ENCODE data around the gene DNAJC5.
A peak's percentile ranks its signal among the peaks of the same experiment; 100 is the strongest.
"Not testable (repeated sequence)": the region's sequence is repeated elsewhere in the genome, so short reads cannot be mapped to it uniquely, and the experiment has no call there.

Gene DNAJC5

DNA sequence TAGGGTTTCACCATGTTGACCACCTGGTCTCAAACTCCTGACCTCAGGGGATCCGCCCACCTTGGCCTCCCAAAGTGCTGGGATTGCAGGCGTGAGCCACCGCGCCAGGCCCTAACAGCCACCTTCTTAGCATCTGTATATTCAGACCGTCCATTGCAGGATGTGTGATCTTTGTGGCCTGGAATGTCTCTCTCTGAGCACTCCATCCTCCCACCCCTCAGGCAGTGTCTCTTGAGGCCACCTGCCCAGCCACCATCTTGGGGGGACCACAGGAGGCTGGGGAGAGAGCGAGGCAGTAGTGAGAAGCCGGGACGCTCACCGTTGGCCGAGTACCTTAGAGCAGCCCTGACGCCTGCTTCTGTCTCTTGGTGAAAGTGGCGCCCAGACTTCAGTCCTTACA is 18.8 kb downstream of the DNAJC5 start:
- Histone ChIP-seq H3K36me3 (ENCODE audit: control insufficient read depth in 4 of 4, insufficient read depth in 4 of 4, low read length in 3 of 4) (peaks cover 0 to 22% (median 6%) of the 10 kb centered on the region in 4 experiments), H3K27ac (ENCODE audit: insufficient read depth in 1 of 2, low read depth in 1 of 2, low read length in 2 of 2, poor library complexity in 1 of 2, severe bottlenecking in 2 of 2) (no peak overlapping the region), H3K4me3 (ENCODE audit: control insufficient read depth in 1 of 7, extremely low read depth in 1 of 7, insufficient read depth in 4 of 7, low read depth in 2 of 7, low read length in 6 of 7) (no peak overlapping the region), H3K27me3 (replicated peaks in 2 of 5; ENCODE audit: control insufficient read depth in 4 of 5, insufficient read depth in 5 of 5, low read length in 4 of 5) (no peaks in the 10 kb centered on the region), H3K9me3 (ENCODE audit: control extremely low read depth in 1 of 5, control insufficient read depth in 4 of 5, insufficient read depth in 2 of 5, low read depth in 1 of 5, low read length in 4 of 5) (peaks cover 0 to 9% (median 2%) of the 10 kb centered on the region in 5 experiments), H3K4me1 (ENCODE audit: control extremely low read depth in 1 of 4, control insufficient read depth in 4 of 4, insufficient read depth in 4 of 4, low read length in 3 of 4) (peaks cover 0 to 9% (median 4%) of the 10 kb centered on the region in 4 experiments)
- WGBS (ENCODE audit: insufficient coverage), result over 99% methylated on average over 12 of the region's 12 CpGs
- ChIA-PET CTCF (interaction anchor here (0.7 to 1.7 kb wide), 3 partner anchors 13 to 61 kb away, joined by 3 to 5 read pairs (median 3); no protein-coding TSS in a partner anchor), POLR2A (no interaction called here)
- no peak for DNase-seq

DNA sequence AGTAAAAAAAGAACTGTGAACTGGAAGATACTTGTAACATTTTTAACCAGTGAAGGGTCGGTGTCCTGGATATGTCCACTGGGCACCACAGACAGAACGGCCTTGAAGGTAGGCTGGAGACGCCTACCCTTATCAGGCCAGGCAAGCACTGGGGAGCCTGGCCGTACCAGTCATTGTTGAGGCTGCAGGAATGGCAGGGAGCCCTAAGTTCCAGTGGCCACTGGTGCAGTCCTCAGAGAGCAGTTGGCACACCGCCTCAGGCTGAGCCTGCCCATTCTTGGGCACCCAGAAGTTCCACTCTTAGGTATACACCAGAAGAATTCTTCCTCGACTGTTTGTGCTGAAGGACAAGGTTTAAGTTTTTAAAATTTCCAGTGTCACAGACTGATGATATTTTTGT is 20.5 kb downstream of the DNAJC5 start:
- Histone ChIP-seq H3K27ac (ENCODE audit: insufficient read depth in 1 of 2, low read depth in 1 of 2, low read length in 2 of 2, poor library complexity in 1 of 2, severe bottlenecking in 2 of 2) (no peak overlapping the region), H3K4me1 (ENCODE audit: control extremely low read depth in 1 of 4, control insufficient read depth in 4 of 4, insufficient read depth in 4 of 4, low read length in 3 of 4) (peaks cover 0 to 9% (median 4%) of the 10 kb centered on the region in 4 experiments), H3K36me3 (ENCODE audit: control insufficient read depth in 4 of 4, insufficient read depth in 4 of 4, low read length in 3 of 4) (peaks cover 2 to 28% (median 10%) of the 10 kb centered on the region in 4 experiments), H3K9me3 (ENCODE audit: control extremely low read depth in 1 of 5, control insufficient read depth in 4 of 5, insufficient read depth in 2 of 5, low read depth in 1 of 5, low read length in 4 of 5) (peaks cover 0 to 9% (median 2%) of the 10 kb centered on the region in 5 experiments), H3K4me3 (ENCODE audit: control insufficient read depth in 1 of 7, extremely low read depth in 1 of 7, insufficient read depth in 4 of 7, low read depth in 2 of 7, low read length in 6 of 7) (no peak overlapping the region), H3K27me3 (replicated peaks in 2 of 5; ENCODE audit: control insufficient read depth in 4 of 5, insufficient read depth in 5 of 5, low read length in 4 of 5) (no peaks in the 10 kb centered on the region)
- no peak for DNase-seq
- 93% methylated on average over 5 of the region's 6 CpGs for whole genome bisulfite sequencing (ENCODE audit: insufficient coverage)
- CTCF ChIA-PET, result interaction anchor here (1.1 to 1.2 kb wide), 2 partner anchors 12 to 17 kb away, joined by 3 read pairs; no protein-coding TSS in a partner anchor
- POLR2A ChIA-PET, result interaction anchor here (0.5 kb wide), 1 partner anchor 31 kb away, joined by 4 read pairs; no protein-coding TSS in a partner anchor

DNA sequence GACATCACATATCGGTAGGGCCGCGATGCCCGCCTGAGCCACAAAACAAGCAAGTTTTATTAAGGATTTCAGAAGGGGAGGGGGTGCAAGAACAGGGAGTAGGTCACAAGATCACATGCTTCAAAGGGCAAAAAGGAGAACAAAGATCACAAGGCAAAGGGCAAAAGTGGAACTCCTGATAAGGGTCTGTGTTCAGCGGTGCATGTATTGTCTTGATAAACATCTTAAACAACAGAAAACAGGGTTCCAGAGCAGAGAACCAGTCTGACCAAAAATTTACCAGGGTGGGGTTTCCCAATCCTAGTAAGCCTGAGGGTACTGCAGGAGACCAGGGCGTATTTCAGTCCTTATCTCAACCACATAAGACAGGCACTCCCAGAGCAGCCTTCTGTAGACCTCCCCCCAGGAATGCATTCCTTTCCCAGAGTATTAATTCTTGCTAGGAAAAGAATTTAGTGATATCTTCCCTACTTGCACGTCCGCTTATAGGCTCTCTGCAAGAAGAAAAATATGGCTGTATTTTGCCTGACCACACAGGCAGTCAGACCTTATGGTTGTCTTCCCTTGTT is 21.5 kb downstream of the DNAJC5 start:
- H3K4me1 ChIP-seq (ENCODE audit: control extremely low read depth in 1 of 4, control insufficient read depth in 4 of 4, insufficient read depth in 4 of 4, low read length in 3 of 4); H3K27me3 ChIP-seq (replicated peaks in 2 of 5; ENCODE audit: control insufficient read depth in 4 of 5, insufficient read depth in 5 of 5, low read length in 4 of 5); H3K9me3 ChIP-seq (ENCODE audit: control extremely low read depth in 1 of 5, control insufficient read depth in 4 of 5, insufficient read depth in 2 of 5, low read depth in 1 of 5, low read length in 4 of 5); H3K27ac ChIP-seq (ENCODE audit: insufficient read depth in 1 of 2, low read depth in 1 of 2, low read length in 2 of 2, poor library complexity in 1 of 2, severe bottlenecking in 2 of 2); POLR2A ChIA-PET; H3K4me3 ChIP-seq (ENCODE audit: control insufficient read depth in 1 of 7, extremely low read depth in 1 of 7, insufficient read depth in 4 of 7, low read depth in 2 of 7, low read length in 6 of 7): not testable (repeated sequence)
- peaks cover 2 to 28% (median 11%) of the 10 kb centered on the region in 4 experiments for H3K36me3 ChIP-seq (ENCODE audit: control insufficient read depth in 4 of 4, insufficient read depth in 4 of 4, low read length in 3 of 4)
- 81% methylated on average over 6 of the region's 8 CpGs for WGBS (ENCODE audit: insufficient coverage)
- DNase-seq, result peak in 1 of 3 donors; percentile 13
- CTCF ChIA-PET, result interaction anchor here (0.7 to 1.2 kb wide), 3 partner anchors 9 to 141 kb away, joined by 3 to 4 read pairs (median 3); no protein-coding TSS in a partner anchor

DNA sequence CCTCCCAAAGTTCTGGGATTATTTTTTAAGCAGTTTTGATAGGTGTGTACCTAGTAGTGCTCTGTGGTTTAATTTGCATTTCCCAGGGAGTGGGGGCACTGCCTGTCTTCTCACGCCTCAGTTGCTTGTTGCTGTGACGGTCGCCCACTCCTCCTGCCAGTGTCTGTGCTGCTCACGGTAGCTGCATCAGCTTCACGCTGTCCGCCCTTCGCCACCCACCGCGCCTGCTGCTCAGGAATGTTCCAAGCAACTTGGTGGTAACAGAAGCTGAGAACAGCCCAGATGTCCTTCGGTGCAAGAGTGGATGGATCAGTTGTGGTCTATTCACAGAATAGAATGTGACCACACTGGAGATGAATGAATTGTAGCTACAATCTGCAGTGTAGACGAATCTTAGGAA is 22.9 kb downstream of the DNAJC5 start:
- H3K4me3 ChIP-seq (ENCODE audit: control insufficient read depth in 1 of 7, extremely low read depth in 1 of 7, insufficient read depth in 4 of 7, low read depth in 2 of 7, low read length in 6 of 7), result no peak overlapping the region
- H3K4me1 ChIP-seq (ENCODE audit: control extremely low read depth in 1 of 4, control insufficient read depth in 4 of 4, insufficient read depth in 4 of 4, low read length in 3 of 4), result peaks cover 0 to 3% (median 1%) of the 10 kb centered on the region in 4 experiments
- H3K27ac ChIP-seq (ENCODE audit: insufficient read depth in 1 of 2, low read depth in 1 of 2, low read length in 2 of 2, poor library complexity in 1 of 2, severe bottlenecking in 2 of 2), result no peak overlapping the region
- H3K27me3 ChIP-seq (replicated peaks in 2 of 5; ENCODE audit: control insufficient read depth in 4 of 5, insufficient read depth in 5 of 5, low read length in 4 of 5), result no peaks in the 10 kb centered on the region
- ChIA-PET POLR2A (no interaction called here), CTCF (interaction anchor here (1.1 to 1.7 kb wide), 5 partner anchors 8 to 56 kb away, joined by 3 to 7 read pairs (median 4); no protein-coding TSS in a partner anchor)
- H3K9me3 ChIP-seq (ENCODE audit: control extremely low read depth in 1 of 5, control insufficient read depth in 4 of 5, insufficient read depth in 2 of 5, low read depth in 1 of 5, low read length in 4 of 5), result peaks cover 0 to 9% (median 2%) of the 10 kb centered on the region in 5 experiments
- DNase-seq, result no peak
- WGBS (ENCODE audit: insufficient coverage), result 99% methylated on average over 11 of the region's 11 CpGs
- H3K36me3 ChIP-seq (ENCODE audit: control insufficient read depth in 4 of 4, insufficient read depth in 4 of 4, low read length in 3 of 4), result peaks cover 2 to 28% (median 13%) of the 10 kb centered on the region in 4 experiments

DNA sequence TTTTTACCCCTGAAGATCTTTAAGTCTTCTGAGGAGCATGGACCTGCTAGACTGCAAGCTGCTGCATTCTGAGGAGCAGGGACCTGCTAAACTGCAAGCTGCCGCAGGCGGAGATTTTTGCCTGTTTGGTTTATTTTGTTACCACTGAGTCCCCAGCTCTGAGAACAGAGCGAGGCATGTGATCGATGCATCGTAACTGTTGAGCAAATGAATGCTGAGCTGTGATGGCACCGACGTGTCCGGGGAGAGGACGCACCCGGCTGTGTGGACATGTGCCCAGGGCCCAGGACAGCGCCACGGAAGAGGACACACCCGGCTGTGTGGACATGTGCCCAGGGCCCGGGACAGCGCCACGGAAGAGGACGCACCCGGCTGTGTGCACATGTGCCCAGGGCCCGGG is 24.2 kb downstream of the DNAJC5 start:
- H3K4me3 ChIP-seq (ENCODE audit: control insufficient read depth in 1 of 7, extremely low read depth in 1 of 7, insufficient read depth in 4 of 7, low read depth in 2 of 7, low read length in 6 of 7), result no peak overlapping the region
- DNase-seq, result no peak
- H3K4me1 ChIP-seq (ENCODE audit: control extremely low read depth in 1 of 4, control insufficient read depth in 4 of 4, insufficient read depth in 4 of 4, low read length in 3 of 4), result no peaks in the 10 kb centered on the region
- H3K36me3 ChIP-seq (ENCODE audit: control insufficient read depth in 4 of 4, insufficient read depth in 4 of 4, low read length in 3 of 4), result peaks cover 2 to 29% (median 13%) of the 10 kb centered on the region in 4 experiments
- ChIA-PET POLR2A (no interaction called here), CTCF (interaction anchor here (1.0 to 1.7 kb wide), 4 partner anchors 9 to 23 kb away, joined by 3 to 7 read pairs (median 4); no protein-coding TSS in a partner anchor)
- no peaks in the 10 kb centered on the region for H3K27me3 ChIP-seq (replicated peaks in 2 of 5; ENCODE audit: control insufficient read depth in 4 of 5, insufficient read depth in 5 of 5, low read length in 4 of 5)
- H3K9me3 ChIP-seq (ENCODE audit: control extremely low read depth in 1 of 5, control insufficient read depth in 4 of 5, insufficient read depth in 2 of 5, low read depth in 1 of 5, low read length in 4 of 5), result peaks cover 0 to 9% (median 2%) of the 10 kb centered on the region in 5 experiments
- H3K27ac ChIP-seq (ENCODE audit: insufficient read depth in 1 of 2, low read depth in 1 of 2, low read length in 2 of 2, poor library complexity in 1 of 2, severe bottlenecking in 2 of 2), result no peak overlapping the region
- 87% methylated on average over 10 of the region's 19 CpGs for WGBS (ENCODE audit: insufficient coverage)

DNA sequence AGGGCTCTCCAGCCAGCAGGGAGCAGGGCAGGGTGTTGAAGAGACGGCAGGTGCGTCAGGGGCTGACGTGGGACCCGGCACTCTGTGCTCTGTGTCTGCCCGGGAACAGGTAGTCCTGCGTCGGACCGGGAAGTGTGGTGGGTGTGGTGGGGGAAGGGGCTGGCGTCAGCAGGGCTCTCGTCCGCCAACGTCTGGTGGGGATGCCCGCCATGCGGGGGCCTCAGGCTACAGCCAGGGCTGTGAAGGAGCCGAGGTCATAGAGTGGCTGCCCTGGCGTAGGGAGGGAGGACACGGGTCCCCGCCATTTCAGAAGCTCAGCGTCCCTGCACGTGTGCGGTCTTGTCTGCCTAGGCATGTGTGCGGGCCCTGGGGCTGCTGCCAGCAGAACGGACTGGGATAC is 25.3 kb downstream of the DNAJC5 start:
- no peak overlapping the region for H3K27ac ChIP-seq (ENCODE audit: insufficient read depth in 1 of 2, low read depth in 1 of 2, low read length in 2 of 2, poor library complexity in 1 of 2, severe bottlenecking in 2 of 2)
- no peaks in the 10 kb centered on the region for H3K27me3 ChIP-seq (replicated peaks in 2 of 5; ENCODE audit: control insufficient read depth in 4 of 5, insufficient read depth in 5 of 5, low read length in 4 of 5)
- CTCF ChIA-PET, result interaction anchor here (0.6 to 2.4 kb wide), 2 partner anchors 9 to 13 kb away, joined by 3 to 6 read pairs; no protein-coding TSS in a partner anchor
- POLR2A ChIA-PET, result no interaction called here
- DNase-seq, result no peak
- peaks cover 0 to 9% (median 2%) of the 10 kb centered on the region in 5 experiments for H3K9me3 ChIP-seq (ENCODE audit: control extremely low read depth in 1 of 5, control insufficient read depth in 4 of 5, insufficient read depth in 2 of 5, low read depth in 1 of 5, low read length in 4 of 5)
- no peak overlapping the region for H3K4me3 ChIP-seq (ENCODE audit: control insufficient read depth in 1 of 7, extremely low read depth in 1 of 7, insufficient read depth in 4 of 7, low read depth in 2 of 7, low read length in 6 of 7)
- WGBS (ENCODE audit: insufficient coverage), result 91% methylated on average over 20 of the region's 23 CpGs
- H3K4me1 ChIP-seq (ENCODE audit: control extremely low read depth in 1 of 4, control insufficient read depth in 4 of 4, insufficient read depth in 4 of 4, low read length in 3 of 4), result no peaks in the 10 kb centered on the region
- peaks cover 2 to 32% (median 13%) of the 10 kb centered on the region in 4 experiments for H3K36me3 ChIP-seq (ENCODE audit: control insufficient read depth in 4 of 4, insufficient read depth in 4 of 4, low read length in 3 of 4)

DNA sequence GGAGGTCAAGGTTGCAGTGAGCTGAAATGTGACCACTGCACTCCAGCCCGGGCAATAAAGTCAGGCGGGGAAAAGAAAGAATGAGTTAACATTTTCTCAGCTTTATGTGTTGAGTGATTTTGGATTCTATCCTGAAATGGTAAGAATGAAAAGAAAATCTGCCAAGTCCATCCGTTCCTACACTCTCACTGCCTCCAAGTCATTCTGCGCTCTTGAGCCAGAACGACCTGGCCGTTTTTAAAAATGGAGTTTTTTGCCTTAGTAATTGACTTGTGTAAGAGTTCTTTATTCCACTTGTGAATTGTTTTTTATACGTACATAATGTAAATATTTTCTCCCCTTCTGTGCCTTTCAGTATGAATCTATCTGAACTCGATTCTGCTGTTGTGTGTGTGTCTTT is 28.7 kb downstream of the DNAJC5 start:
- no peaks in the 10 kb centered on the region for H3K9me3 ChIP-seq (ENCODE audit: control extremely low read depth in 1 of 5, control insufficient read depth in 4 of 5, insufficient read depth in 2 of 5, low read depth in 1 of 5, low read length in 4 of 5)
- ChIA-PET POLR2A (no interaction called here), CTCF (interaction anchor here (0.9 to 1.1 kb wide), 2 partner anchors 16 to 17 kb away, joined by 3 read pairs; no protein-coding TSS in a partner anchor)
- no peak for DNase-seq
- H3K4me1 ChIP-seq (ENCODE audit: control extremely low read depth in 1 of 4, control insufficient read depth in 4 of 4, insufficient read depth in 4 of 4, low read length in 3 of 4), result no peaks in the 10 kb centered on the region
- peaks cover 3 to 38% (median 22%) of the 10 kb centered on the region in 4 experiments for H3K36me3 ChIP-seq (ENCODE audit: control insufficient read depth in 4 of 4, insufficient read depth in 4 of 4, low read length in 3 of 4)
- H3K27ac ChIP-seq (ENCODE audit: insufficient read depth in 1 of 2, low read depth in 1 of 2, low read length in 2 of 2, poor library complexity in 1 of 2, severe bottlenecking in 2 of 2), result no peak overlapping the region
- 100% methylated on average over 1 of the region's 8 CpGs for WGBS (ENCODE audit: insufficient coverage)
- no peaks in the 10 kb centered on the region for H3K27me3 ChIP-seq (replicated peaks in 2 of 5; ENCODE audit: control insufficient read depth in 4 of 5, insufficient read depth in 5 of 5, low read length in 4 of 5)
- H3K4me3 ChIP-seq (ENCODE audit: control insufficient read depth in 1 of 7, extremely low read depth in 1 of 7, insufficient read depth in 4 of 7, low read depth in 2 of 7, low read length in 6 of 7), result no peak overlapping the region

Data from common myeloid progenitor, CD34-positive (primary cell).